NCI-H146 treated with DMSO at 0.1 percent for 48 hours (cell line): ENCODE data around the gene NUTM2E.
"Not testable (repeated sequence)": the region's sequence is repeated elsewhere in the genome, so short reads cannot be mapped to it uniquely, and the experiment has no call there.

Experiments used
- DNase-seq: peaks from one replicate; lab custom pipeline; 2025; ENCODE audit not compliant: unreplicated experiment; lab: John Stamatoyannopoulos, UW

NUTM2E gene, protein sequence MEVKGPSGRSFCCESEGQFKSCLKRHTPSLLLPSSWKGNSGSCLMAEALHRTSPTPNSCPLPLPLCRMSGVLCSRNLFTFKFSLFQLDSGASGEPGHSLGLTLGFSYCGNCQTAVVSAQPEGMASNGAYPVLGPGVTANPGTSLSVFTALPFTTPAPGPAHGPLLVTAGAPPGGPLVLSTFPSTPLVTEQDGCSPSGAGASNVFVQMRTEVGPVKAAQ (N-terminal part only)

DNA sequence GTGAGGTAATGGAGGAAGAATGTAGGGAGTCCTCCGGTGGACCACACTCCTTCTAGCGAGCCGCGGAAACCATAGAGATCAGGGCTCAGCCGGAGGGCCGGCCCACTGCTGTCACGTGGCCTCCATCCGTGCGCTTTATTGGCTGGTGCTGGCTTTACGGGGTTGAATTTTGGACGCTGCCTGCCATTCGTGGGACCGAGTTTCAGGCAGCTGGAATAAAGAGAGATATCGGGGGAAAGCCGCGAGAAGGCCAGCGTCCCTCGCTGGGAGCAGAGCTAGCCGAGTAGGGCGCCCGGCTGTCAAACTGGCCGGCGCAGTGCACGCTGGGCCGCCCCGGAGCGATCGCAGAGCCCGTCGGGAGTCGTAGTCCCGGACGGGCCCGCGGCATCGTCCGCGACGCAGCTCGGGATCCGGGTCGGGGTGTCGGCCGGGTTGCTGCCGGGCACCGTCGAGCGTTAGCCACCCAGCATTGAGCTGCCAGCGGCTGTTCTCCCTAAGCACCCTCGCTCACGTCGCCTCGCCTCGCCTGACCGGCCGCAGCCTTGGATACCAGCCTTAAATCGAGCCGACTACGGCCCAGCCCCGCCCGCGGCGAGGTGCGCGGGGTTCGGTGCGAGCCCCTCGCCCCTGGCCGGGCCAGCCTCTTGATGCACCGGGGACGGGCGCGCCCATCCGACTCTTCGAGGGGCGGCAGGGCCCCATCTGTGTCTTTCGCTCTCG, at the start of gene NUTM2E:
TSS of gene NUTM2E (plus strand) at position 244 of the 720 bp plus-strand sequence. CDS start 15,002 bp downstream, outside the sequence.
- peak; percentile 53 for DNase-seq

DNA sequence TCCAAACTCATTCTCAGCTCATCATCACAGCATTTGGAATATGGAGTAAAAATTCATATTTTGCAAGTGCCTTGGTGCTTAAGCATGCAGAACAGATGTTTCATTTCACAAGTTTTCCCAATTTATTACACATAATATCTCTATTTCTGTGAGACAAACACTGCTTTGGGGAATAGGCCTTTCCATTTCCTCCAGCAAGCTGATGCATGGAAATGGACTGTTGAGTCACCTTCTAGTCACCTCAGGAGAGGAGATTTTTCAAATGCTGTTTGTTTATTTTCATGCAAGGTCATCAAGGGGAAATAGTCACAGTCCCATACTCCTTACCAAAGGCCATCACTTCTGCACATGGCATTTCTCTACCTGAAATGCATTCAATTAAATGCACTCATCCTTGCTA, 48.5 kb upstream of the NUTM2E start:
- DNase-seq = not testable (repeated sequence)

DNA sequence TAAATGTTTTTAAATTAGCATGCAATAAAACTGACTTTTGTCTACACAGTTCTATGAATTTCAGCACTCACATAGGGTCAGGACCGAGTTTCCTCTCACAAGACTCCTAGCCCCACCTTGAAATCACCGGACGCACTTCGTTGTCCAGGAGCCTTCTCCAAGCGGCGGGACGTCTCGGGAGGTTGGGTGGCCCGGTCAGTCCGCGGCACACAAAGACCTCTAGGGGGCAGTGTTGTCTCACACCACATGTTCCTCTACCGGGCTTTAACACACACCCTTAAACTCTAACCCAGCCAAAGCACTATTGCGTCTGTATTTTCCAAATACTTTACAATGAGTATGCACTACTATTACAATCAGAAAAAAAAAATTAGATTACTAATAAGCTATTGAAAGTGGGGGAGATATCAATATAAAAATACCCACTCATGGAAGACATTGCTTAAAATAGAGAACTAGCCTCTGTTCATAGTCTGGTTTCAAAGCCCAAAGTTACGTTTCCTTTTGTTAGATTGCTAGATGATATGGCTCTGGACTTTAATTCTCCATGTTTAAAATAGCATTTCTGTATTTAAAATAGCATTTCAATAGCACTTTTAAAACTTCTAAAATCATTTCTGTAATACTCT, 47.1 kb upstream of the NUTM2E start:
- DNase-seq = not testable (repeated sequence)

DNA sequence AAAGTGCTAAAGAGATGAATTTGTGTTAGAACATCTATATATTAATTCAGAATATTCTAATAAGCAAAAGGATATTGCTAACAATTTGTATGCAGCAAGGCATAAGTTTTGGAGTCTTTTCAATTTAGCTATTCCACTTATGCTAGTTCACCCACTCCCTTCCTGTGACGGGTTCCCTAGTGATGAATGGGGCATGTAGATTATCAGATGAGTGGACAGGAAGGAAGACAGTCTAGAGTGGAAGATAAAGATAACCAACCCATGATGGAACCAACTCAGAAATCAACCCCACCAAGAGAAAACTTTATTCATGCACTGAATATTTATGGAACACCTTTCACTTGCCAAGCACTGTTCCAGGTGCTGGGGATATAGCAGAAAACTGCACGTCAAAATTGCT, 46.5 kb upstream of the NUTM2E start:
- not testable (repeated sequence) for DNase-seq

DNA sequence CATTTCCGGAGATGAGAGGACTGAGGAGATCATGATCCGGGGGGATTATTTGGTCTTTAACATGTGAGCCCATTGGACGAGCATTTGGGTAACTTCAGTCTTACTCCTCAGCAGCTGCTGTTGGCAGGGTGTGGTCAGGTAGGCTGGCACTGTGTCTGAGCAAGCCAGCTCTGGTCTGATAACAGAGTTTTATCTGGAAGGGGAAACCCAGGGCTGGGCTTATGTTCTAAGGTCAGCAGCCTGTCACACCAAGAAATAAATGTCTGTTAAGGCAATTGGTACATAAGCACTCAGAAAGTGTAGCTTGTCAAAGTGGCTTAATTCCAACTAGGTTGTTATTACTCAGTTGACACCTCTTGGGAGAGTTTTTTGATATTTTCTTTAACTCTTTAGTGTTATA, 45.0 kb upstream of the NUTM2E start:
- DNase-seq = not testable (repeated sequence)

DNA sequence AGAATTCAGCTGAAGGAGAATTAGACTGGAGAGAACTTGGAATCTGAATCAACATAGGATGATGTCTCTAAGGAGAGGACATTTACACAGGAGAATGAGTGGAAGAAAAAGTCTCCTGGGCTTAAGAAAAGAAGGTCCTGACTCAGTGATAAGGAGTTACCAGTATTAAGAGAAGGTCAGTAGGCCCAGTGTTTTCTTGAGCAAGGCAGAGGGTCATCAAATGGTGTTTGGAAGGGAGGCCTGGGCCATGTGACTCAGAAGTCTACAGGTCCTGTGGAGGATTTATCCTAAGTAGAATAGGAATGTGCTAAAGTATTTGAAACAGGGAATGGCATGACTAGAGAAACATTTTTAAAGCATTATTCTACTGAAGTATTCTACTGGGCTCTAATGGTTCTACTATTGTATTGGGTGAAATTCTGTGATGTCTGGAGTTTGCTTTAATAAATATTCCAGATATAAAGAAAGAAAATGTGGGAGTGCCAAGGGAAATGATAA, 39.0 kb upstream of the NUTM2E start:
- not testable (repeated sequence) for DNase-seq

DNA sequence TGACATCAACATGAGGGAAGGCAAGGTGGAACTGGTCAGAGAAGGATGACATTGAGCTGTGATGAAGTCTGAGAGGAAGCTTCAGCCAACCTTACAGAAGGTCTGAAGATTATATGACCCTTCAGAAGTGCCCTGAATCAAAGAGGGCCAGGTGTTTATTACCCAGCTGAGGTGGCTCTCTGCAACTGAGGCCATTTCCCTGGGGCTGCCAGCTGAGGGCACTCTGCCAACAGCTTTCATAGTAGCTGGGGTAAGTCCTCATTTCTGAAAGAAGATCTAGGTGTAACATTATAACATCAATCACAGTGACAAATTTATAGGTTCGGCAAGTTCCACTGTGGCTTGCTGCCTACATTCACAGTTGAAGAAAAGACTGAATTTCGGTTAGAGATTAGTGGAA, 37.2 kb upstream of the NUTM2E start:
- DNase-seq = not testable (repeated sequence)

DNA sequence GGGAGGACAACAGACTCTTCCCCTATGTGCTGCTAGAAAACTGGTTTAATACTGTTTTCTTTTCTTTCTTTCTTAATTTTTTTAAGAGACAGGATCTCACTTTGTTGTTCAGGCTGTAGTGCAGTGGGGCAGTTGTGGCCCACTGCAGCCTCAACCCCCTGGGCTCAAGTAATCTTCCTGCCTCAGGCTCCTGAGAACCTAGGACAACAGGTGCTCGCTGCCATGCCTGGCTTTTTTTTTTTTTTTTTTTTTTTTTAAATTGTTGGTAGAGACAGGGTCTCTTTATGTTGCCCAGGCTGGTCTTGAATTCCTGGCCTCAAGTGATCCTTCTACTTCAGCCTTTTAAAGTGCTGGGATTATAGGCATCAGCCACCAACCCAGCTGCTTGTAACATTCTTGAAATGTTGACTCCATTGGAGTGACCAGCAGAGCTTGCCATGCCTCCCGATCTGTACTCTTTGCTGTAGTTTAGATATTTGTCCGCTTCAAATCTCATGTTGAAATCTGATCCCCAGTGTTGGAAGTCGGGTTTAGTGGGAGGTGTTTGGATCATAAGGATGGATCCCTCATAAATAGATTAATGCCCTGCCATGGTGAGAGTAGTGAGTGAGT, 34.5 kb upstream of the NUTM2E start:
- DNase-seq = not testable (repeated sequence)

DNA sequence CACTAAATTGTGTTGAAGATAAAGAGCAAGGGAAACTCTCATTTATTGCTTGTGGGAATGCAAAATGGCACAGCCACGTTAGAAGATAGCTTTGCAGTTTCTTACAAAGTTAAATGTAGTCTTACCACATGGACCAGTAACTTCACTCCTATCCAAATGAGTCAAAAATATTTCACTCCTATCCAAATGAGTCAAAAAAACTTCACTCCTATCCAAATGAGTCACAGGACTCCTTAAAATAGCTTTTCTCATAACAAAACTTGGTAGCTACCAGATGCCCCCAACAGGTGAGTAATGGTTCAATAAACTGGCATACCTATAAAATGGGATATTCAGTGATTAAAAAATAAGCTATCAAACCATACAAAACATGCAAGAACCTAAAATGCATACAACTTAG, 27.2 kb upstream of the NUTM2E start:
- DNase-seq = not testable (repeated sequence)

DNA sequence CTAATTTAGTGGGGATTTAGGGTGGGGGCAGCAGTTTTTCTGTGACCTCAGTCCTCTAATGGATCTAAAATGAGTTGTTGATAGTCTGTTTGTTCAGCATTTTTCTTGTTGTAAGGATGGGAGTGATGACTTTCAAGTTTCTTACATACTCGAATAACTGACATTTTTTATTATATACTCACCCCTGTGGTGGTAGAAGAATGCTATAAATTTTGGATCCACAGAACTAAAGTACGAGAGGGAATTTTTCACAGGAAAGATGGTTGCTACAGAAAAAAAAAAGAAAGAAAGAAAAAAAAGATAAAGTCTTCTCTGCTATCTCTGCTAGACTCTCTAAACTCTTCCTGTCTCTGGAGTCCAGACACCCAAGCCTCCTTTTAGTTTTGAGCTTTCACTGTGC, 20.7 kb upstream of the NUTM2E start:
- DNase-seq = not testable (repeated sequence)

DNA sequence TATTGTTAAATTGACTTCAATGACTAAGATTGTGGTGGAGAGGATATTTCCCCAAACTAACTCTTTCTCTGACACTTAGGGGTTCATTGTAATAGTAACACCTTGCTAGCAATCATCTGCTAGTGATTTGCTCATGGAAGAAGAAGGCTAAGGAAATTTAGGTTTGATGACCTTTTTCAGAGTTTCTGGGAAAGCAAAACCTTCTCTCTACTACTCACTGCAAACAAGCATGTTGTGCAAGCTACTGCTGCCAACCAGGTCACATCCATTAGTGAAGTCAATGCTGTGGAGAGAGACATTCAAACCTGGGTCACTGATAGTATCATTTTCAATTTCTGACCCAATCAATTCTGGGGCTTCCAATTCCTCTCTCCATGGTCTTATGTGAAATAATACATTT, 14.6 kb upstream of the NUTM2E start:
- DNase-seq = not testable (repeated sequence)

DNA sequence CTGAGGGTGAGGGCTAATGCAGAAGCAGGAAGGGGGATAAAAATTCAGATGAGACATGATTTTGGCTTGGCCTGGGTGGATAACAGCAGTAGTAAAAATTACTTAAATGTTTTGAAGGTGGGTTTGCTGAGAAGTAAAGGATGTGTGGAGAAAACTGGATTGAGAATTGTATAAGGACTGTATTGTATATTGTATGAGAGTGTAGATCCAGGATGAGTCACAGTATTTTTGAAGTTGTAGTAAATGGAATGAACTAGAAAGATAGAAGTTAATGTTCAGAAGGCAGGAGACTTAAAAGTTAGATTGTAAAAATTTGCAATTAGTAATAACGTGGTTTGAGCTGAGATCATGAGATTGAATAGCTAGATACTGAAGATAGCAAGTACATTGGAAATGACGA, 10.2 kb upstream of the NUTM2E start:
- DNase-seq = not testable (repeated sequence)

DNA sequence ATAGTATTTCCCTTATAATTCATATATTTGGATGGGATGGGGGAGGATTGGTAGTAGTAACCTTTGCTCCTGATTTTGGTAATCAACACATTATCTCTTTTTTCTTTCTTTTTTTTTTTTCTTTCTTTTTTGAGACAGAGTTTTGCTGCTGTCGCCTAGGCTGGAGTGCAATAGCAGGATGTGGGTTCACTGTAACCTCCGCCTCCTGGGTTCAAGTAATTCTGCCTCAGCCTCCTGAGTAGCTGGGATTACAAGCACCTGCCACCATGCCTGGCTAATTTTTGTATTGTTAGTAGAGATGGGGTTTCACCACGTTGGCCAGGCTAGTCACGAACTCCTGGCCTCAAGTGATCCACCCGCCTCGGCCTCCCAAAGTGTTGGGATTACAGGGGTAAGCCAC, 3.2 kb upstream of the NUTM2E start:
- not testable (repeated sequence) for DNase-seq

DNA sequence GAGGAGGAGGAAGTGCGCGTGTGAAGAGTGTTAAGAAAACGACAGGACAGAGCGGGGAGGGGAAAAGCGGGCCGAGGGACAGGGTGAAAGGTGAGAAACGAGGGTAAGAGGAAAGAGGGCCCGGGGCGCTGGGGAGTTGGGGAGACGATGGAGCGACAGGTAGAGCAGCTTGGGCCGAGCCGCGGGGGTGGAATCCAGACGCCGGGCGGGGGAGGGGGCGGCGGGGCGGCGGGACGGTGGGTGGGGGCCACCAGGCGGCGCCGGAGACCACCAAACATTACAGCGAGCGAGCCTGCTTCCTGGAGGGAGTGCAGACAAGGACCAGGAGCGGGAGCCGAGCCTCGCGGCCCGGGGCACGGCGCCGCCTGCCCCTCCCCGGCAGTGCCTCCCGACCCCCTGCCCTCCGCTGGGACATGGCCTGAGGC, 940 bp upstream of the NUTM2E start:
- DNase-seq = not testable (repeated sequence)

DNA sequence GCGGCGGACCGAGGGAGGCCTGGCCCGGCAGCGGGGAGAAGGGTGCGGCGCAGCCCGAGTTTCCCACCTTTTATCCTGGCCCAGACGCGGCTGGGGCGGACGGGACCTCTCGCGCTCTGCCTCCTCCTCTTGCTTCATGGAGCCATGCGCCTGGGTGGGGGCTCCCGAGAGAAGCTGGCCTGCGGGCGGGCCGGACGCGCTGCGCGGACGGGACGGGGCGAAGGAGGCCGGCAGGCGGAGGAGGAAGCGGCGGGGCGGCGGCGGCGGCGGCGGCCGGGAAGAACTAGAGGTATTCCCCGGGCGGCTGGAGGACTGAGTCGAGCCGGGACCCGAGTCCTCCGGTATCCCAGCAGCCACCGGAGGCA, 426 bp upstream of the NUTM2E start:
- not testable (repeated sequence) for DNase-seq

DNA sequence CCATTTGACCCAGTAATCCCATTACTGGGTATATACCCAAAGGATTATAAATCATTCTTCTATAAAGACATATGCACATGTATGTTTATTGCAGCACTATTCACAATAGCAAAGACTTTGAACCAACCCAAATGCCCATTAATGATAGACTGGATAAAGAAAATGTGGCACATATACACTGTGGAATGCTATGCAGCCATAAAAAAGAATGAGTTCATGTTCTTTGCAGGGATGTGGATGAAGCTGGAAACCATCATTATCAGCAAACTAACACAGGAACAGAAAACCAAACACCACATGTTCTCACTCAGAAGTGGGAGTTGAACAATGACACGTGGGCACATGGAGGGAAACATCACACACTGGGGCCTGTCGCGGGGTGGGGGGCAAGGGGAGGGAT, 7.3 kb downstream of the NUTM2E start:
- not testable (repeated sequence) for DNase-seq

DNA sequence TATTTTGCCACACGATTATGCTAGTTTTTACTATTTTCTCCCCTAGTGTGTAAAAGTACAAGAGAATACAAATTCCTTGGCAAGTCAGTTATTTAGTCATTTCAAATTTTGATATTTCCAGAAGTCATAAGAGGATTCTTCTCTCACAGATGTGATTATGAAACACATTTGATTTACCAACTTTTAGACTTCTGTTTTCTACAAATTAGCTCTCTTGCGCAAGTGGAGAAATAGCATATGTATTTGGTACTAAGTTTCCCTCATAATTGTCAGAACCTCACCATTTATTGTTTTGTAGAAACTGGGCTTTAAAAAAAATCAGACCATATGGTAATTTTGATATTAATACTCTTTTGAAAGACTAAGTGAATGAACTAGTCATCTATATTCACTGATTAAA, 9.4 kb downstream of the NUTM2E start:
- DNase-seq = not testable (repeated sequence)

DNA sequence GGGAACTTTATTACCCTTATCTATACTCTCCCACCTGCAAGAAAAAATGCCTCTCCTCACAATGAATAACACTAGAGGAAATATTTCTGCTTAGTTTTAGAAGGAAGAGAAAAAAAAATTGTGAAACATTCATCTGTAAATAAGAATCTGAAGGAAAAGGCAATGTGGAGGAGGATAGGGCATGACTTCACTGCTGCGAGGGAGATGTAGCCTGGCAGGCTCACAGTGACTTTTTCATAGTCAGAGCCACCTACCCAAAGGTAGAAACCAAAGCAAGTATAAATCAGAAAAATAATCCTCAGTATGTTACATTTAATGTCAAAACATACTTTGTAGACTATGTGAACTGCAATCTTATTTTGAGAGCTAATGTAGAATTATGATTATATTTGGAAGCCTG, 10.4 kb downstream of the NUTM2E start:
- not testable (repeated sequence) for DNase-seq

DNA sequence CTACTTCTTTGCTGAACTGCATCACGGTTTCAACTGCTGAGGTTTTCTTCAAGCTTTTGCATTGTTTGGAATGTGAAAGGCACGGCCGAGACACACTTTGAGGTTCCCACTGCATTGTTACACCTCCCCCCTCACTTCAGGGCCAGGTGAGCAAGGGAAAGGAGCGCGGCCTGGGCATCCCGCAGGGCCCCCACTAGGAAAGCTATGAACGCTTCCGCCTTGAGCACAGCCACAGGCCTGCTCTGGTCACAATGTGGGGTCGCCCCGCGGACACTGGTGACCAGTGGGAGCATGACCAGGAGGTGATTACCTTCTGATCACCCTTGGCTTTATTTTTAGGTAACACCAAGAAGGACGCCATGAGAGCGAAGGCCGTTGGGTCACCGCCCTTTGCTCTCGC, 11.9 kb downstream of the NUTM2E start:
- DNase-seq = not testable (repeated sequence)

DNA sequence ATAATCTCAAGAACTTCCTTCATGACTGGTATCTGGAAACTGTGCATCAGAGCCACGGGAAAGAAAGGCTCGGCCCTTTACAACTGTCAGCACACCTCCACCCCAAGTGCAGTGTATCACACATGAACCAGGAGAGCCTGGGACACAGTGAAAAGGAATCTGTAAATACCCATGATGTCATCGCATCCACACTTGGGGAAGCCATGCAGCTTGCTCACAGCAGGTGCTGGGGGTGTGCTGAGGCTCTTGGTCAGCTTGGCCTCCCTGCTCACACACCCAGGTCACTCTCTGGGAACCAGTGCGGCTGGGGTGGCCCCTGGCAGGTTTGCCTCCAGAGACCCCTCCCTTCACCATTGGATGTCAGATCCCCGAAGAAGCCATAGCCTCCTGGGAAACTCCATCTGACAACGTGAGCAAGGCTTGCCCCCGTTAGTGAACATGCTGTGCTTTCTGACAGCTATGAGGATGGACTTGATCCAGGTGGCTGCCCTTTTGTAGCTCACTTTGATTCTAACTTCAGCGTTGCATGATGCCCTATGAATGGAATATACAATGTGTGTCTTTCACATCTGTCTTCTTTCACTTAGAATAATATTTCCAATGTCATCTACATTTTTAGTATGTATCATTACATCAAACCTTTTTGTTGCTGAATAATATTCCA, 26.8 kb downstream of the NUTM2E start:
- DNase-seq = not testable (repeated sequence)

DNA sequence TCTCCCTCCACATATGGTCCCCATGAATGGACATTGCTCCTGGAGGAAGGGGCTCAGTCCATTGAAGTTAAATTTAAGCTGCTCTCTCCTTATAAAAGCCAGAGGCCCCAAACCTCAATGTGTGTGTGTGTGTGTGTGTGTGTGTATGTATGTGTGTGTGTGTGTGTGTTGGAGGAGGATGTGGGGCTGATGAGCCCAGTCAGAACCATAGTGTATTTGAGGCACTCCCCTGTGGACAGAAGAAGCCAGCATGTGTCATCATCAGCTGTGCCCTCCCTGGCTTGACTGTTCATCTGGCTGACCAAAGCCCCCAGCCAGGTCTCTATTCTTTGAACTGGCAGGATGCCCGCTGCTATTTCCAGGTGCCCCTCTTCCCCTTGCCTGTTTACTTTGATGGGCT, 35.7 kb downstream of the NUTM2E start:
- not testable (repeated sequence) for DNase-seq
